Stimulated activated naive B cell treated with anti-CD40 and anti-IgM and Interleukin-4, amounts not matched to agents 10 μg/mL and 1 μg/mL and 100 μg/mL, for 72 hours (primary cell): ENCODE measurements around the gene PDSS2.
"Not testable (repeated sequence)": the region's sequence is repeated elsewhere in the genome, so short reads cannot be mapped to it uniquely, and the experiment has no call there.

ENCODE experiments used
- ATAC-seq, 2 donors: fragments of 150-1000 bp; cut with Tn5 transposase; replicated peaks; 2 replicates each; pipeline ENCODE4 v1.10.0; 2021; ENCODE audit warnings: moderate library complexity in 1 of 2
- DNase-seq: peaks from one replicate; pipeline ENCODE4 v3.0.0; 2021
- H3K27ac Mint-ChIP-seq: one replicate; pipeline ENCODE4 v1.8.0; 2022; ENCODE audit warnings: mild to moderate bottlenecking, mixed read lengths
- H3K27me3 Mint-ChIP-seq, 2 donors: one replicate each; pipeline ENCODE4 v1.8.0; 2022; ENCODE audit warnings: mixed read lengths in 2 of 2
- H3K36me3 Mint-ChIP-seq, 2 donors: one replicate each; pipeline ENCODE4 v1.8.0; 2022; ENCODE audit warnings: mixed read lengths in 2 of 2, mild to moderate bottlenecking in 1 of 2
- H3K4me1 Mint-ChIP-seq, 2 donors: one replicate each; pipeline ENCODE4 v1.8.0; 2022; ENCODE audit warnings: mixed read lengths in 2 of 2, mild to moderate bottlenecking in 1 of 2
- H3K4me3 Mint-ChIP-seq, 2 donors: one replicate each; pipeline ENCODE4 v1.8.0; 2022; ENCODE audit warnings: mild to moderate bottlenecking in 2 of 2, mixed read lengths in 2 of 2, moderate library complexity in 1 of 2
- H3K9me3 Mint-ChIP-seq, 2 donors: one replicate each; pipeline ENCODE4 v1.8.0; 2022; ENCODE audit warnings: mixed read lengths in 2 of 2, mild to moderate bottlenecking in 1 of 2

Gene PDSS2

DNA sequence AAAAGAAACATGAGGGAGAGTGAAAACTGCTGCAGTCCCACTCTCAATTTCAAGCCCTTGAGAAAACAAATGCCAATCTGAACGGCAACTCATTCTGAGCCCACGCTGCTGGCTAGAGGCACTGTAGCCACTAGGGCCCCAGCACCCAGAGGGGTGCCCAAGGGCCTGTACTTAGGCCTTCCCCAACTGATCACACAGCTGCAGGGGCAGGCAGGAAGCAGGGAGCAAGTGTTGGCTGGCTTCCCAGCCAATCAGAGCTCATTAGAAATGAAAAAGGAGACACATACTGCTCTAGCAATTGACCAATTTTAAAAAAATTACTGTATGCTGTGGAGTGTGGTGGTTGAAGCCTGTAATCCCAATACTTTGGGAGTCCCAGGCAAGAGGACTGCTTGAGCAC, 340.4 kb downstream of the PDSS2 start:
- Mint-ChIP-seq H3K9me3 (no peaks in the 10 kb centered on the region), H3K27ac (no peak overlapping the region), H3K4me3 (no peak overlapping the region), H3K4me1 (peaks cover 7 to 20% of the 10 kb centered on the region in 2 donors), H3K36me3 (no peaks in the 10 kb centered on the region), H3K27me3 (no peaks in the 10 kb centered on the region)
- DNase-seq (no peak), ATAC-seq (no peak)

DNA sequence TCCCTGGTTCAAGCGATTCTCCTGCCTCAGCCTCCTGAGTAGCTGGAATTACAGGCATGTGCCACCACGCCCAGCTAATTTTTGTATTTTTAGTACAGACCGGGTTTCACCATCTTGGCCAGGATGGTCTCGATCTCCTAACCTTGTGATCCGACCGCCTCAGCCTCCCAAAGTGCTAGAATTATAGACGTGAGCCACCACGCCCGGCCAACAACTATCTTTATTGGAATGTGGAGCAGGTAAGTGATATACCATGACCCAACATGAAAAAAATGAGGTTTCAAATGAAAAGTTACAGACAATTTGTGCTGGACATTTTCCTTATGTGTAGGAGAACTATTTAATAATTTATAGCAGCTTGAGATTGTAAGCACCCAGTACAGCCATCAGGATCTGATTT, 340.8 kb downstream of the PDSS2 start:
- peaks cover 9 to 24% of the 10 kb centered on the region in 2 donors for H3K4me1 Mint-ChIP-seq
- H3K36me3 Mint-ChIP-seq, ATAC-seq, DNase-seq, H3K9me3 Mint-ChIP-seq, H3K4me3 Mint-ChIP-seq, H3K27ac Mint-ChIP-seq, H3K27me3 Mint-ChIP-seq: not testable (repeated sequence)

DNA sequence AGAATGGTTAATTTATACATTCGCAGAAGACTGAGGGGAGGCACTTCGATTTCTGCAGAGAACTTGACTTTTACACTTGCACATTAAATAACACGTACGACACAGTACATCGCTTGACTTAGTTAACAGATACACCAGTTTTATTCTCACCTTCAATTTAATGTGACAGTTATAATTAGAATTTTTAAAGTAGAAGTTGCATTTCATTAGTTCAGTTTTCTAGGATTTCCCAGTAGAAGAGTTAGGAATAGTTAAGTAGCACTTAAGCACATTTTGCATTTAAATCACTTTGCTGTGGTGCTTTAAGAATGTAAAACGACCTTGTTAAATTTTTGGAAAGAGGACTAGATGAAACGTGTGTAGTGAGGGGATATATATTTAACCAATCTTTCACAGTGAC, 342.4 kb downstream of the PDSS2 start:
- Mint-ChIP-seq H3K9me3 (no peaks in the 10 kb centered on the region), H3K4me3 (peak overlapping the region; percentile 80 to 82), H3K36me3 (no peaks in the 10 kb centered on the region), H3K27me3 (no peaks in the 10 kb centered on the region), H3K27ac (peak overlapping the region; percentile 81), H3K4me1 (peaks cover 8 to 21% of the 10 kb centered on the region in 2 donors)
- no peak for DNase-seq
- ATAC-seq, result no peak

DNA sequence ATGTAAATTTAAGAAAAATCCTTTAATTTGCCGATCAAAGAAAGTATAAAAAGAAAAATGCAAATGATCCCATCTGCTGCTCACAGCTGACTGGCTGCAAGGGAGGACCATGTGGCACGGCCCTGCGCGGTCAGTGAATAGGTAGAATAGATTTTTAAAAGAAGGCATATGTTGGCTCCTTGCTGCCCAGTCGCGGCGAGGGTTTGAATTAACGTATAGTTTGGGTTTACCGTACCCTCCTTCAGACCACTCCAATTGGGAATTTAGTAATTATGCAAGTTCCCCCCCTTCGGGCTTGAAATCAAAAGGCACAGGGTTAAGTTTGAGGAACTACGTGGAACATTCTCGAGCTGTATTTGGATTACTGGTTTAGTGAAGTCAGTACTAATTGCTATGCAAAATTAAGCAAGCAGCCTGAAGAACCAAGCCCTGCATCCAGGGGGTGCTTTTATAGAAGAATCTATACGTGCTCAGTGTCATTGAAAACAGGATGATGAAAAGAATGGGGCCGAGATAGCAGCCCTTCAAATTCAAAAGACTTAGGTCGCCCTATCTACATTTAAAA, 343.0 kb downstream of the PDSS2 start:
- peak overlapping the region; percentile 81 for H3K27ac Mint-ChIP-seq
- H3K9me3 Mint-ChIP-seq, result no peaks in the 10 kb centered on the region
- H3K36me3 Mint-ChIP-seq, result no peaks in the 10 kb centered on the region
- peaks cover 8 to 21% of the 10 kb centered on the region in 2 donors for H3K4me1 Mint-ChIP-seq
- H3K4me3 Mint-ChIP-seq, result peak overlapping the region; percentile 80 to 82
- ATAC-seq (peak; percentile 52 to 57), DNase-seq (peak; percentile 20)
- H3K27me3 Mint-ChIP-seq, result no peaks in the 10 kb centered on the region

DNA sequence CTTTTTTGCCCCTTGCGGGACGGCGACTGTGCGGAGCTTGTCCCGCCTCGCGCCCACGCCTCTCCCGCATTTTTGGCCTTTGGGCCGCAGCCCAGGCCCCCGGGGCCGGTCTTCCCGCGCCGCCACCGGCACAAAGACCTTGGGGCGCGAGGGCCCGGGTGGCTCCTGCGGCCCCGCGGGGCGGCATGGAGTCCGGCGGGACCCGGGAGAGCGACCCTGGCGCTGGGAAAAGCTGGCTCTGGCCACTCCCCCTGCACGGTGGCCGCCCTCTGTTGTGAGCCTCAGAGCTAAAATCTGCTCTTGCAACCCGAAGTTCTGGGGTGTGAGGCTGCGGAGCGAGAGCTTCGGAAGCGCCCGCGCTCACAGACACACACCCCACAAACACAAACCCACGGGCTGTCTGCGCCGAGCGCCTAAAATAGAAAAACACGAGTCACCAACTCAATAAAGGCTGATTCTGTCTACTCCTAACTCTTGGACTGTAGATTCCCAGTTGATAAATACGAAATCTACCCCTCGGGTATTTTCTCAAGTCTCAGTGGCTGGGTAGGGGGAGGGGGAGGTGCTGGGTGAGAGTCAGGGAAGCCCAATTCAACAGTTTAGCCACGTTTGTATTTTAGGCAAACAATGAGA, 343.6 kb downstream of the PDSS2 start:
- no peaks in the 10 kb centered on the region for H3K9me3 Mint-ChIP-seq
- no peaks in the 10 kb centered on the region for H3K27me3 Mint-ChIP-seq
- ATAC-seq (peak; percentile 35 to 39), DNase-seq (peak; percentile 18)
- H3K4me1 Mint-ChIP-seq, result peaks cover 8 to 21% of the 10 kb centered on the region in 2 donors
- H3K4me3 Mint-ChIP-seq, result peak overlapping the region; percentile 80 to 82
- peak overlapping the region; percentile 81 for H3K27ac Mint-ChIP-seq
- H3K36me3 Mint-ChIP-seq, result no peaks in the 10 kb centered on the region

DNA sequence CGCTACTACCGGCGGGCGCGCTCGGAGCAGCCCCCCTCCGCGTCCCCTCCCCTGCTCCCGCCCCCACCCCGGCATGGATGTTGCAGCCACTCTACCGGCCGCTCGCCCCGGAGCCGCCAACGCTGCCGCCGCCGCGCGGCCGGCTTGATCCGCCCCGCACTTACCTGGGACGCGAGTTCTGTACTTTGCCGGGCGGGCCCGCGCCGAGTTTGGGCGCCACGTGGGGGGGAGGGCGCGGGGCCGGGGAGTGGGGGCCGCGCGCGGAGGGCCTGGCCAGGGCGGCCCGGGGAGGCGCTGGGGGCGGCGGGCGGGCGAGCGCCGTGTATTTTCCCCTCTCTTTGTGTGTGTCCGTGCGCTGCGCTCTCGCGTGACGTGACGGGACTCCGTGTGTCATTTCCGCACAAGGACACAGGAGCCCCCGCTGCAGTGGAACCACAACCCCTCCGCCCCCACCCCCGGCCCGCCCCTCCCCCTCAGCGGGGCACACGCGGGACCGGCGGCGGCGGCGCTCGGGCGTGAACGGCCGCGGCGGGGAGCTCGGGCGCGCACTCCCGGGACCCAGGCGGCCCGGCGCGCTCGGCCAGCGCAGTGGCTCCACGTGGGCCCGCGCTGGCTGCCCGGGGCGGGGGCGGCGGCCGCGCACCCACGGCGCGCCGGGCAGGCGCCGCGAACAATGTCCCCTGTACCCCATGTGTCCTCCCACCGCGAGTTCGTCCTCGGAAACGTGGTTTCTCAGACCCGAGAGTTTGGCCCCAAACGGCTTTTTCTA, 344.3 kb downstream of the PDSS2 start, which contains the start of gene BEND3:
BEND3 (minus strand) TSS at position 590 of the 769 bp plus-strand sequence. CDS start 16,230 bp downstream, outside the sequence.
- Mint-ChIP-seq H3K4me3 (peak within 1 kb of the TSS; percentile 82), H3K4me1 (peaks cover 10 to 21% of the 10 kb centered on the region in 2 donors), H3K9me3 (no peaks in the 10 kb centered on the region), H3K27ac (peak within 1 kb of the TSS; percentile 81), H3K36me3 (no peaks in the 10 kb centered on the region), H3K27me3 (no peaks in the 10 kb centered on the region)
- ATAC-seq, result peak; percentile 30 to 35
- peak; percentile 21 for DNase-seq

DNA sequence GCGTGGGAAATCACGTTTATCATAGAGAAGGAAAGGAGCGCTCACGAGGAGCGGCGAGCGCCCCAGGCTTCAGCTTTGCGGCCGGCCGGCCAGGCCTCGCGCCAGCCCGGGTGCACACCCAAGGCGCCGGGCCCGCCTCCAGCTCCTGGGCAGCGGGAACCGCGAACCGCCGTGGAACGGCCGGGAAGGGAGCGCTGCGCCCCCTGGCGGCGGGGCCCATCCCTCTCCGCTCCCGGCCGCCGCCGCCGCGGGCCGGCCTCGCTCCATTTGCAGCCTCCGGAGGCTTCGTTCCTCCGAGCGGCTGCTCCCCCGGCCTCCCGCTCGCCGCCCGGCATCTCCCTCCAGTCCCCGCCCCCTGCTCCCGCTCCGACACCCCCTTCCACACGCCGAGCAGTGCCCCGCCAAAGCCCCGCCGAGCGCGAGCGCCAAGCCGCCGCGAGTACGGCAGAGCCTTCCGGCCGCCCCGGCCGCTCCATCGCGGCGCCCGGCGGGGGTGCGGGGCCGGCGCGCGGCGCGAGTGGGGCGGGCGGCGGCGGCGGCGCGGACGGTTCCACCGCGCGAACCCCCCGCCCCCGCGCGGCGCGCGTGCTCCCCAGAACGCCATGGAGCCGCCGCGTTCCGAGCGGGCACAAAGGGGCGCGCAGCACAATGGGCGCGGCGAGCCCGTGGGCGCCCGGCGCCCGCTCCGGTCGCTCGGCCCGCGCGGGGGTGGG, 345.0 kb downstream of the PDSS2 start:
- Mint-ChIP-seq H3K27me3 (no peaks in the 10 kb centered on the region), H3K36me3 (no peaks in the 10 kb centered on the region), H3K27ac (peak overlapping the region; percentile 71), H3K4me1 (peaks cover 10 to 21% of the 10 kb centered on the region in 2 donors), H3K4me3 (peak overlapping the region; percentile 76 to 82), H3K9me3 (no peaks in the 10 kb centered on the region)
- peak; percentile 71 to 74 for ATAC-seq
- DNase-seq, result peak; percentile 65

DNA sequence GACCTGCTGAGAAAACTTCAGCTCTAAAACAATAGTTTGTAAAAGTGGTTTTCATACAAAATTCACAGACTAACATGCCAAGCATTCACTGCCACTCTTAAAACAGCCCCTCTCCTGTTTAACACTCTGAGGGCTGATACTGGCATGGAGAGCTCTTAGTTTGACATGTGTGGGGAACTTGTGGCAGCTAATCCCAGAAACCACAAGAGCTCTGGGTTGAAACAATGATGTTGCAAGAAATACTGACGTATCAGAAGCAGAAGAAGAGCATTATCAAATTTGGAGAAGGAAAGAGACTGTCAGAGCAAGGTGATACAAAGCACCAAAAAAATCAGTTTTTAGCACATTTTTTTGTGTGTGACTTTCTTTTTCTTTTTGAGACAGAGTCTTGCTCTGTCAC, 349.2 kb downstream of the PDSS2 start:
- no peaks in the 10 kb centered on the region for H3K27me3 Mint-ChIP-seq
- H3K4me1 Mint-ChIP-seq, result peaks cover 6 to 9% of the 10 kb centered on the region in 2 donors
- ATAC-seq (no peak), DNase-seq (no peak)
- no peak overlapping the region for H3K27ac Mint-ChIP-seq
- H3K4me3 Mint-ChIP-seq, result no peak overlapping the region
- no peaks in the 10 kb centered on the region for H3K9me3 Mint-ChIP-seq
- no peaks in the 10 kb centered on the region for H3K36me3 Mint-ChIP-seq

DNA sequence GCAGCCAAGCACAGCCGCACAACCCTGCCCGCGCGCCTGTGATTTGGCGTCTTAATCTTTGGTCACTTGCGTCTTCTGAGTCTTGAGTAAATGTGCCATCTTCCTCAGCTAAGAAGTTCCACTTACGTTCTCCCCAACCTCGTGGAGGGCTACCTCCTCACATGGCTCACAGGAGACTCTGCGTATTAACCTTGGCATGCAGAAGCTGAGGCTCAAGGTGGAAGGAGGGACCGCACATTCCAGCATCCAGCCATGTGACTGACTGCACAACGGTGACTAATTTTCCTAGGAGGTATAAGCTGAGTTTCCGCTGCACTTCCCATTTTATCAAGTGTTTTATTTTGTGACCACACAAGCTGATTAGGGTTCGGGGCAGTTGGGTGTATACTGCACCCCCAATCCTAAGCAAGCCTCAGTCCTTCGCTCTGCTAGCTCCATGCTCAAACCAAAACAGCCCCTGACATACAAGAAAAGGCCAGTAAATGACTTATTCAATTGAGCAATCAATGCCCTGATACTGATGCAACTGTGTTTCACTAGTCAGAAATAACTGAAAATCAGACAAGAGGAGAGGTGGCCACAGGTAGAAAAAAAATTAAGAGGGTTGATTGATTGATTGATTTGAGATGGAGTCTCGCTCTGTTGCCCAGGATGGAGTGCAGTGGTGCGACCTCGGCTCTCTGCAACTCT, 351.0 kb downstream of the PDSS2 start:
- Mint-ChIP-seq H3K27me3 (no peaks in the 10 kb centered on the region), H3K27ac (no peak overlapping the region), H3K36me3 (no peaks in the 10 kb centered on the region), H3K9me3 (no peaks in the 10 kb centered on the region), H3K4me3 (no peak overlapping the region), H3K4me1 (peaks cover 2% of the 10 kb centered on the region in 2 donors)
- ATAC-seq (no peak), DNase-seq (no peak)

DNA sequence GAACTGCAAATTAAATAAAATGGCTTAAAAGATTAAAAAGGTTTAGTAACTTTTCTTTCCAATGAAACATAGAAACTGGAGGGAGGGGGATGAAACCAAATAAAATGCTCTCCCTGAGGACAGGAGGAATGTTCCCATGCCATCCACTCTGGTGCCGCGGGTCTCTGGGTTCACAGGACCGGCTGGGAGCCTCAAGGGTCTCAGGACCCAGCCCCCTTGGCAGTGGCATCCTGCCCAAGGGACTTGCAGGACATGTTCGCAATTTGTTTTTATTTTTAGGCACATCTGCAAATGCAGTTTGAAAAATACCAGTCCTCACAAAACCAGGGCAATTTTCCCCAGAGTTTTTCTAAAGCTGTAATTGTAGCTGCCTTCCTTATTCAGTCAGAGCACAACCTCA, 351.6 kb downstream of the PDSS2 start:
- Mint-ChIP-seq H3K4me1 (peaks cover 2 to 7% of the 10 kb centered on the region in 2 donors), H3K9me3 (no peaks in the 10 kb centered on the region), H3K27me3 (no peaks in the 10 kb centered on the region), H3K27ac (no peak overlapping the region), H3K36me3 (no peaks in the 10 kb centered on the region), H3K4me3 (no peak overlapping the region)
- no peak for DNase-seq
- no peak for ATAC-seq

DNA sequence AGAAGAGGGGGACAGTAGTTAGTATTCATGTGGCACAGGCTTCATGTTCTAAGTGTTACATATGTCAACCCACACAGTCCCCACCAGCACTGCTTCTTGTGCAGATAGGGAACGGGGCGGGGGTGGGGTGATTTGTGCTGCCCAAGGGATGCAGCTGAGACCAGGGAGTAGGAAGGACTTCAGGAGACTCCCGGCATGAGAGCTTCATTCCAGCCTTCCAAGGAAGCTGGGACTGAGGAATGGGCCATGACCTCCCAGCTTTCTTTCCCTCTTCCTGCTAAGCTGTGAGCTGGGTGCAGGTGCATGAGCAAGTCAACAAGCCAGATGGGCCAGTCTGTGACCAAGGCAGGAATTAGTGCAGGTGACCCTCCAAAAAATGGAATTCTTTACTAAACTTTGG, 353.2 kb downstream of the PDSS2 start:
- no peak for ATAC-seq
- Mint-ChIP-seq H3K4me3 (no peak overlapping the region), H3K27ac (no peak overlapping the region), H3K36me3 (no peaks in the 10 kb centered on the region), H3K9me3 (no peaks in the 10 kb centered on the region), H3K4me1 (peaks cover 5 to 21% of the 10 kb centered on the region in 2 donors), H3K27me3 (no peaks in the 10 kb centered on the region)
- DNase-seq, result no peak

DNA sequence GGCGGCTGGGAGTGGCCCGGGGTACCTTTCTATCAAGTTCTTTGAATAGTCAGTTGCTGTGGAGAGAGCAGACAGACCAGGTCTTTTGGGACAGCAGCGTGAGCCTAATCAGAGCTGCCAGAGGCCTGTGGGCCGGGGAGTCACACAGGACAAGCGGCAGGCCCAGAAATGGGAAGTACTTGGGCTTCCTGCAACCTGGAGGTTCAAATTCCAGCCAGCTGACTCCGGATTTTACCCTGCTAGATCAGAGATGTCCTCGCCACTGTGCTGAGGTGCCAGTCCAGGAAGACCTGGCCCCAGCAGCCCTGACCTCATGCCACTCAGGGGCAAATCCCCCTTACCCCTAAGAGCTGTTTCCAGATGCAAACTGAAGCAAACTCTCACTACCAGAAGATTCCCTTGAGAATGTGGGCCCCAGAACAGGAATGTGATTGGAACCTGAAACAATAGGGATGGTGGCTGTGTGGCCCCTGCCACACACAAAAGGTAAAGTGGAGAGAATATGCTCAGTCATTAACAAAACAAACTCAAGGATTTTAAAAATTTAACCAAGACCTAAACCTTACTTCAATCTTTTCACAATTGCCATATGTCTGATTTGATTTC, 353.8 kb downstream of the PDSS2 start:
- DNase-seq (no peak), ATAC-seq (no peak)
- H3K27me3 Mint-ChIP-seq, result no peaks in the 10 kb centered on the region
- H3K9me3 Mint-ChIP-seq, result no peaks in the 10 kb centered on the region
- H3K27ac Mint-ChIP-seq, result no peak overlapping the region
- H3K4me3 Mint-ChIP-seq, result no peak overlapping the region
- H3K36me3 Mint-ChIP-seq, result no peaks in the 10 kb centered on the region
- peaks cover 7 to 26% of the 10 kb centered on the region in 2 donors for H3K4me1 Mint-ChIP-seq

DNA sequence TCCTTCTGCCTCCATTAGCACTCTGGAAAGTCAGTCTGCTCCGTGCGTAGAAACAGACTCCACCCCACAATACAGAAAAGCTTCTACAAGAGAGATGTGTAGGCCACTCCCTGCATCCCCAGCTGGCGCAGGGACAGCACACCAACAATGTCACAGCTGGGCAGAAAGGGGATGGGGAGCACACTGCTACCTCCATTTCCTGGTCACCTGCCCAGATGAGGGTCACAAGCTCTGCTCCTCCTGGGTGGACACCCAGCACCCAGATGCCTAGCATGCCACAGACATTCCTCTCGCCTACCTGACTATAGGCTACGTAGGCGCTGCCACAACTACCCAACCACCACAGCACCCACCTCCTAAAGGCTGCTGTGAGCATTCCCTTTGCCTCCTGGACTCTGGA, 356.3 kb downstream of the PDSS2 start:
- Mint-ChIP-seq H3K36me3 (peaks cover 0 to 8% of the 10 kb centered on the region in 2 donors), H3K4me1 (peaks cover 12 to 43% of the 10 kb centered on the region in 2 donors)
- ATAC-seq, result no peak

More for the DNA sequence above, 356.3 kb downstream of the PDSS2 start:
- Mint-ChIP-seq H3K27ac (no peak overlapping the region), H3K9me3 (no peaks in the 10 kb centered on the region), H3K27me3 (no peaks in the 10 kb centered on the region), H3K4me3 (no peak overlapping the region)
- no peak for DNase-seq
